Skeletal muscle tissue (tissue), 4 donors: ENCODE results near the gene UIMC1. TPM values are rescaled to one million over a fixed set of nuclear protein-coding genes. Genes with fewer than 3 reads are reported as not detected.

Source experiments
- H3K27ac ChIP-seq: one replicate; pipeline ENCODE4 v1.7.0; 2013; ENCODE audit warnings: mild to moderate bottlenecking, low read depth, low read length, inconsistent platforms
- H3K27me3 ChIP-seq, 3 donors: one replicate each; pipeline ENCODE4 v1.7.0; 2013; ENCODE audit warnings: low read length in 3 of 3; ENCODE audit not compliant: control insufficient read depth in 3 of 3, insufficient read depth in 3 of 3
- H3K36me3 ChIP-seq, 3 donors: one replicate each; pipeline ENCODE4 v1.7.0; 2013; ENCODE audit warnings: low read length in 3 of 3; ENCODE audit not compliant: control insufficient read depth in 3 of 3, insufficient read depth in 3 of 3
- H3K4me1 ChIP-seq, 3 donors: one replicate each; pipeline ENCODE4 v1.7.0; 2013; ENCODE audit warnings: low read length in 3 of 3, mild to moderate bottlenecking in 3 of 3; ENCODE audit not compliant: control insufficient read depth in 3 of 3, insufficient read depth in 3 of 3
- H3K4me3 ChIP-seq, 3 donors: one replicate each; pipeline ENCODE4 v1.7.0; 2013; ENCODE audit warnings: low read length in 3 of 3
- H3K9ac ChIP-seq, 3 donors: one replicate each; pipeline ENCODE4 v1.7.0; 2013; ENCODE audit warnings: low read length in 3 of 3, mild to moderate bottlenecking in 3 of 3, moderate library complexity in 2 of 3, low read depth in 1 of 3
- H3K9me3 ChIP-seq, 3 donors: one replicate each; pipeline ENCODE4 v1.7.0; 2013; ENCODE audit warnings: low read length in 3 of 3; ENCODE audit not compliant: control insufficient read depth in 3 of 3
- total RNA-seq: library from RNA; depleted of rRNA; stranded (reverse); fragments of >200 nt; gene quantifications from one replicate; pipeline ENCODE4 v1.2.3, GENCODE V29; 2014
- donor health status: Osteomylitis.

The UIMC1 gene
- total RNA-seq, 1 donor from 2014 or later = 40.2 TPM

- peaks cover 0 to 2% (median 0%) of the 10 kb centered on the region in 3 donors for H3K4me1 ChIP-seq
- H3K27ac ChIP-seq = no peak overlapping the region
- H3K4me3 ChIP-seq = no peak overlapping the region
- no peaks in the 10 kb centered on the region for H3K9me3 ChIP-seq
- no peak overlapping the region for H3K9ac ChIP-seq
- H3K27me3 ChIP-seq = no peaks in the 10 kb centered on the region
- H3K36me3 ChIP-seq = peaks cover 13 to 24% (median 16%) of the 10 kb centered on the region in 3 donors
These were observed 26.9 kb downstream of the UIMC1 start for GRCh38 chr5:176979669-176980068.

GRCh38 chr5:176965633-176966032 is 40.9 kb downstream of the UIMC1 start:
- Histone ChIP-seq H3K27me3 (no peaks in the 10 kb centered on the region), H3K27ac (no peak overlapping the region), H3K36me3 (peaks cover 9 to 20% (median 19%) of the 10 kb centered on the region in 3 donors), H3K9ac (no peak overlapping the region), H3K4me3 (no peak overlapping the region), H3K4me1 (no peaks in the 10 kb centered on the region), H3K9me3 (no peaks in the 10 kb centered on the region)

- no peaks in the 10 kb centered on the region for H3K9me3 ChIP-seq
- no peak overlapping the region for H3K9ac ChIP-seq
- H3K27ac ChIP-seq = no peak overlapping the region
- peaks cover 0 to 10% (median 5%) of the 10 kb centered on the region in 3 donors for H3K36me3 ChIP-seq
- no peak overlapping the region for H3K4me3 ChIP-seq
- H3K27me3 ChIP-seq = no peaks in the 10 kb centered on the region
- H3K4me1 ChIP-seq = no peaks in the 10 kb centered on the region
These were observed 47.5 kb downstream of the UIMC1 start for GRCh38 chr5:176959051-176959450.

- H3K27ac ChIP-seq = no peak overlapping the region
These were observed 49.8 kb downstream of the UIMC1 start for GRCh38 chr5:176956756-176957155.

GRCh38 chr5:176955895-176956294 is 50.7 kb downstream of the UIMC1 start:
- H3K9me3 ChIP-seq = no peaks in the 10 kb centered on the region
- H3K36me3 ChIP-seq = peaks cover 2 to 12% (median 12%) of the 10 kb centered on the region in 3 donors
- H3K27ac ChIP-seq = no peak overlapping the region
- H3K27me3 ChIP-seq = no peaks in the 10 kb centered on the region
- no peak overlapping the region for H3K9ac ChIP-seq
- H3K4me3 ChIP-seq = no peak overlapping the region
- no peaks in the 10 kb centered on the region for H3K4me1 ChIP-seq

More at GRCh38 chr5:176956756-176957155, 49.8 kb downstream of the UIMC1 start:
- Histone ChIP-seq H3K4me1 (no peaks in the 10 kb centered on the region), H3K4me3 (no peak overlapping the region), H3K36me3 (peaks cover 2 to 12% (median 7%) of the 10 kb centered on the region in 3 donors), H3K9me3 (no peaks in the 10 kb centered on the region), H3K27me3 (no peaks in the 10 kb centered on the region), H3K9ac (no peak overlapping the region)

GRCh38 chr5:176954050-176954449 is 52.5 kb downstream of the UIMC1 start:
- Histone ChIP-seq H3K27me3 (no peaks in the 10 kb centered on the region), H3K4me3 (no peak overlapping the region), H3K9me3 (no peaks in the 10 kb centered on the region), H3K27ac (no peak overlapping the region), H3K36me3 (peaks cover 2 to 21% (median 17%) of the 10 kb centered on the region in 3 donors), H3K9ac (no peak overlapping the region), H3K4me1 (no peaks in the 10 kb centered on the region)

GRCh38 chr5:176952531-176953193 is 53.9 kb downstream of the UIMC1 start:
- H3K36me3 ChIP-seq = peaks cover 2 to 22% (median 17%) of the 10 kb centered on the region in 3 donors

GRCh38 chr5:176948458-176948857 is 58.1 kb downstream of the UIMC1 start:
- Histone ChIP-seq H3K9me3 (no peaks in the 10 kb centered on the region), H3K4me3 (no peak overlapping the region), H3K9ac (no peak overlapping the region), H3K27me3 (no peaks in the 10 kb centered on the region), H3K27ac (no peak overlapping the region), H3K36me3 (peaks cover 2 to 34% (median 27%) of the 10 kb centered on the region in 3 donors), H3K4me1 (peaks cover 0 to 2% (median 0%) of the 10 kb centered on the region in 3 donors)

More at GRCh38 chr5:176952531-176953193, 53.9 kb downstream of the UIMC1 start:
- no peaks in the 10 kb centered on the region for H3K27me3 ChIP-seq
- no peak overlapping the region for H3K9ac ChIP-seq
- no peaks in the 10 kb centered on the region for H3K9me3 ChIP-seq
- peaks cover 0 to 2% (median 0%) of the 10 kb centered on the region in 3 donors for H3K4me1 ChIP-seq
- no peak overlapping the region for H3K27ac ChIP-seq
- H3K4me3 ChIP-seq = no peak overlapping the region

- H3K9me3 ChIP-seq = no peaks in the 10 kb centered on the region
- H3K27me3 ChIP-seq = no peaks in the 10 kb centered on the region
- H3K36me3 ChIP-seq = peaks cover 2 to 40% (median 33%) of the 10 kb centered on the region in 3 donors
- H3K4me3 ChIP-seq = no peak overlapping the region
- peaks cover 0 to 2% (median 0%) of the 10 kb centered on the region in 3 donors for H3K4me1 ChIP-seq
- no peak overlapping the region for H3K27ac ChIP-seq
- H3K9ac ChIP-seq = no peak overlapping the region
These were observed 58.7 kb downstream of the UIMC1 start for GRCh38 chr5:176947847-176948246.

- no peaks in the 10 kb centered on the region for H3K27me3 ChIP-seq
- no peaks in the 10 kb centered on the region for H3K9me3 ChIP-seq
- peaks cover 3 to 35% (median 35%) of the 10 kb centered on the region in 3 donors for H3K36me3 ChIP-seq
- no peak overlapping the region for H3K9ac ChIP-seq
- peaks cover 0 to 2% (median 0%) of the 10 kb centered on the region in 3 donors for H3K4me1 ChIP-seq
- no peak overlapping the region for H3K4me3 ChIP-seq
- H3K27ac ChIP-seq = no peak overlapping the region
These were observed 62.3 kb downstream of the UIMC1 start for GRCh38 chr5:176944268-176944667.
